Right cardiac atrium (tissue), 5 donors: ENCODE measurements around the gene PPM1H. TPM values are rescaled to one million over a fixed set of nuclear protein-coding genes. Genes with fewer than 3 reads are reported as not detected.

Experiments used
- ATAC-seq, 2 donors: fragments of 200-7000 bp; cut with Tn5 transposase; one replicate each; pipeline versions ENCODE4 v1.8.0 to v1.9.1; 2020; ENCODE audit warnings: moderate library complexity in 2 of 2, mild to moderate bottlenecking in 1 of 2
- DNase-seq, 3 donors: peaks; one replicate each; pipeline ENCODE4 v3.0.0-alpha.2; 2020
- H3K27ac ChIP-seq: one replicate; pipeline ENCODE4 v1.5.1; 2013; ENCODE audit warnings: mild to moderate bottlenecking, low read length, control low read depth, moderate library complexity
- H3K27me3 ChIP-seq: one replicate; pipeline ENCODE4 v1.6.1; 2013; ENCODE audit not compliant: control insufficient read depth, insufficient read depth
- H3K4me1 ChIP-seq: one replicate; pipeline ENCODE4 v1.6.1; 2013; ENCODE audit warnings: low read length; ENCODE audit not compliant: control insufficient read depth, insufficient read depth
- H3K4me3 ChIP-seq: one replicate; pipeline ENCODE4 v1.5.1; 2013; ENCODE audit warnings: low read length, control low read depth
- H3K9me3 ChIP-seq: one replicate; pipeline ENCODE4 v1.6.1; 2013; ENCODE audit warnings: low read length; ENCODE audit not compliant: control insufficient read depth
- WGBS: extraction: QIAGEN DNeasy Blood & Tissue Kit; methylation state at CpG from one replicate; pipeline ENCODE4 v1.1.7; 2013; 5-methylcytosine and 5-hydroxymethylcytosine counted together
- intact Hi-C, 4 donors: fragments of 100-400 bp; cut with DNase I; formaldehyde crosslinking; loops; one replicate each; pipeline versions ENCODE4 v1.11.0 to v1.14.0; 2022 to 2023
- polyA plus RNA-seq: library from polyadenylated mRNA; stranded (reverse); fragments of 200-250 nt; gene quantifications from one replicate; pipeline ENCODE4 v1.2.3, GENCODE V29; 2013
- total RNA-seq, 4 donors: library from RNA; stranded (reverse); fragmentation: NEBNext Ultra II Directional; extraction: Animal tissue kit (Norgen Biotek cat#: 25700); gene quantifications; one replicate each; pipeline ENCODE4 v1.2.1, GENCODE V29; 2021
- donor health status: healthy with polysubstance abuse.
- donor health status: DM: no; HTN: yes; CAD: no.
- donor health status: DM: no; HTN: no; CAD: no.
- donor health status: DM: no; HTN: yes; CAD: no; lungs with severe emphysema.
- donor health status: DM: yes; HTN: yes; CAD: no.

Gene PPM1H
- total and polyA plus RNA-seq, 5 donors, result 1.0 to 4.4 (median 3.5) TPM

- Histone ChIP-seq H3K27me3 (no peaks in the 10 kb centered on the region), H3K27ac (no peak overlapping the region), H3K4me3 (no peak overlapping the region), H3K4me1 (peaks cover 17% of the 10 kb centered on the region), H3K9me3 (no peaks in the 10 kb centered on the region)
- intact Hi-C loops, result loop anchor here in 1 of 4 donors (10.0 kb wide), 1 partner anchor 94 kb away; no protein-coding TSS in a partner anchor
- no peak for DNase-seq
- WGBS, result 98% methylated on average over 2 of the region's 2 CpGs
- ATAC-seq, result no peak
Measured at GRCh38 chr12:62718762-62719426, 216.1 kb downstream of the PPM1H start.

DNA sequence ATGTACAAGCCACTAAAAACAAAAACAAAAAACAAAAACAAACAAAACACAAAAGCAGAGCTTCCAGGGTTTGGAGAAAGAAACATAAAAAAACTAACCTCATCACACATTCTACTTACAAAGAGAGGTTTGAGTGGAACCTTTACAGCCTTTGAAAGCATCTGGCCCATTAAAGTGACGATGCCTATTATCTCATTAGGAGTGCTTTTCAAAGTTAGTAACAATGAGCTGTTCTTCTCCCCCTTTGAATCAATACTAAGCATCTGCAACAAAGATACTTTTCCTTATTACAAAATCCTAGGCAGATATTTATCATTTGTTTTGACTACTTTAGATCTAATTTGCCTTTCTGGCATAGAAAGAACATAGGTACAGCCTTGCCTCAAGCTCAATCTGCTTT, 217.3 kb downstream of the PPM1H start:
- 84% methylated on average over 1 of the region's 1 CpG for WGBS
- intact Hi-C loops, result loop anchor here in 1 of 4 donors (10.0 kb wide), 1 partner anchor 93 kb away; no protein-coding TSS in a partner anchor

DNA sequence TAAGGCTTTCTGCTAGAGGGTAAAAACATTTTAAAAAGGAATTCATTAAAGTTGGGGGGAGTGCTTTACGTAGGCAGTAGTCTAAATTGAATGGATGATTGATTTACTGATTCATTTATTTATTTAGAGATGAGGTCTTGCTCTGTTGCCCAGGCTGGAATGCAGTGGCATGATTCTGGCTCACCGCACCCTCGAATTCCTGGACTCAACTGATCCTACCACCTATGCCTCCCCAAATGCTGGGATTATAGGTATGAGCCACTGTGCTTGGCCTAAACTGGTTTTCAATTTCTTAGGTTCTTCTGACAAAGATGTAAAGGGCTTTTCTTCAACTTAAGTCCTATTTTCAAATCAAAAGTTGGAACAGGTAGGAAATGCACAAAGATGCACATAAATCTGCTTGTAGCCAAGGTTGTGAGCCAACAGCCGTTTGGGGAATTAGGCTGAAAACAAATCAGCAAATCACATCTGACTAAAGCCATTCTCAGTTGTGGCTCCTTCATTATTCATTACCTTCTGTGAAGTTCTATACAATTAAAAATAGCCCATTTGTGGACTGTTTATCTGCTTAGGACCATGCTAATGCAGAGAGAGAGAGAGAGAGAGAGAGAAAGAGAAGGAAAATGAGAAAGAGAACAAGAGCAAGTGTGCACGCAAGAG, 218.0 kb downstream of the PPM1H start:
- ATAC-seq (no peak), DNase-seq (no peak)
- no peak overlapping the region for H3K4me3 ChIP-seq
- no peaks in the 10 kb centered on the region for H3K27me3 ChIP-seq
- no peak overlapping the region for H3K27ac ChIP-seq
- peaks cover 17% of the 10 kb centered on the region for H3K4me1 ChIP-seq
- no peaks in the 10 kb centered on the region for H3K9me3 ChIP-seq
- intact Hi-C loops, result loop anchor here in 1 of 4 donors (10.0 kb wide), 1 partner anchor 92 kb away; no protein-coding TSS in a partner anchor
- 86% methylated on average over 5 of the region's 5 CpGs for WGBS

More for the DNA sequence above, 217.3 kb downstream of the PPM1H start:
- Histone ChIP-seq H3K4me3 (no peak overlapping the region), H3K27me3 (no peaks in the 10 kb centered on the region), H3K4me1 (peaks cover 17% of the 10 kb centered on the region), H3K9me3 (no peaks in the 10 kb centered on the region), H3K27ac (no peak overlapping the region)
- ATAC-seq, result no peak
- no peak for DNase-seq

DNA sequence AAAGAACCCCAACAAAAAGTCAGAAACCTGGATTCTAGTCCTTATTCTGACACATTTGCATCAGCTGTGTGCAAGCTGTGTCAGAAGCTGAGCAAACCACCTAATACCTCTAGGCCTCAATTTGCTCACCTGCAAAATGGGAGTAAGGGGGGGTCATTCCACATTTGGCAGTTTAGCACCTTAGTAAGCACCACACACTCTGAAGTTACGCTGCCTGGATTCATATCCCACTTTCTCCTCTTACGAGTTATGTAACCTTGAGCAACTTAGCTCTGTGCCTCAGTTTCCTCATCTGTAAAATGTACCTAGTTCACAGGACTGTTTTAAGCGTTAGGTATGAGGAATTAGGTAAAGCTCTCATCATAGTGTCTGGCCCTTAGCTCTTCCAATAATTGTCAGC, 218.9 kb downstream of the PPM1H start:
- WGBS, result 79% methylated on average over 3 of the region's 3 CpGs
- H3K27me3 ChIP-seq, result no peaks in the 10 kb centered on the region
- H3K9me3 ChIP-seq, result no peaks in the 10 kb centered on the region
- intact Hi-C loops, result loop anchor here in 1 of 4 donors (10.0 kb wide), 1 partner anchor 91 kb away; no protein-coding TSS in a partner anchor
- no peak for ATAC-seq
- DNase-seq, result no peak
- peaks cover 15% of the 10 kb centered on the region for H3K4me1 ChIP-seq
- no peak overlapping the region for H3K27ac ChIP-seq
- no peak overlapping the region for H3K4me3 ChIP-seq

GRCh38 chr12:62714774-62715721, 219.9 kb downstream of the PPM1H start:
- WGBS, result 54% methylated on average over 14 of the region's 14 CpGs
- intact Hi-C loops, result loop anchor here in 1 of 4 donors (10.0 kb wide), 1 partner anchor 90 kb away; no protein-coding TSS in a partner anchor
- H3K4me3 ChIP-seq, result no peak overlapping the region
- H3K4me1 ChIP-seq, result peaks cover 7% of the 10 kb centered on the region
- no peaks in the 10 kb centered on the region for H3K9me3 ChIP-seq
- DNase-seq, result peak; percentile 46 to 81 (median 73)
- H3K27me3 ChIP-seq, result no peaks in the 10 kb centered on the region
- peak; percentile 55 to 64 for ATAC-seq
- no peak overlapping the region for H3K27ac ChIP-seq

DNA sequence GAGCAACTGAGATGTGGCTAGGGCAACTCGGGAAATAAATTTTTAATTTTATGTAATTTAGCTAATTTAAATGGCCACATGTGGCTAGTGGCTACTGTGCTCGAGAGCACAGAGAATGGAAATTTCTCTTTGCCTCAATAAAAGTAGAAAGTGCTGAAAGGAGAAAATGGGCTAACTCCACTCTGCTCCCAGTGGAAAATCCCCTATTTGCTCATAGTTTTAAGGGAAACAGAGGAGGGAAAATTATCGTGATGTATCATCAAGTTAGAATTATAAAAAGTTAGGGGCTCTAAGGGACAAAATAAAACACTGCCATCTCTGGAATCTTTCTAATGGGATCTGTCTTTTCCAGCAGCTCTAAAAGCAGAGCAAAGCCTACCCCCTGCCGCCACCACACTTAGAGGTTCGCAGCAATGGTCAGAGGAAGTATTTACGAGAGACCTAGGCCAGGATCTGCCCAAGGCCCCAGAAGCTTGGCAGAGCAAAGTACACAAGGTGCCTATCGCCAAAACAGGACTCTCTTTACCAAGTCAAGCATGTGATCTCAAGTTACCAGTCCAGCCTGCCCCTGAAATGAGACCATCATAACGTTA, 220.7 kb downstream of the PPM1H start:
- Histone ChIP-seq H3K4me1 (peaks cover 4% of the 10 kb centered on the region), H3K9me3 (no peaks in the 10 kb centered on the region), H3K27me3 (no peaks in the 10 kb centered on the region), H3K27ac (peak overlapping the region; percentile 26), H3K4me3 (no peak overlapping the region)
- intact Hi-C loops, result loop anchor here in 1 of 4 donors (10.0 kb wide), 1 partner anchor 89 kb away; no protein-coding TSS in a partner anchor
- no peak for DNase-seq
- WGBS, result 70% methylated on average over 8 of the region's 8 CpGs
- ATAC-seq, result no peak

DNA sequence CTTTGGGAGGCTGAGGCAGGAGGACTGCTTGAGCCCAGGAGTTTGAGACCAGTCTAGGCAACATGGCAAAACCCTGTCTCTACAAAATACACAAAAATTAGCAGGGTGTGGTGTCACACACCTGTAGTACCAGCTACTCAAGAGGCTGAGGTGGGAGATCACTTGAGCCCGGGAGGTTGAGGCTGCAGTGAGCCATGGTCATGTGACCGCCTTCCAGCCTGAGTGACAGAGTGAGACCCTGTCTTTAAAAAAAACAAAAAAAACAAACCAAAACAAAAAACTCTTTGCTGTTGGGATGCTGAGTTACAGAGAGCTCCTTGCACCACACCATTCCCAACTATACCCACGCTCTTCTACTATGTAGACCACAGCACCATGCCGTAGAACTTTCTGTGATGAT, 221.2 kb downstream of the PPM1H start:
- Histone ChIP-seq H3K4me3 (no peak overlapping the region), H3K9me3 (no peaks in the 10 kb centered on the region), H3K4me1 (peaks cover 4% of the 10 kb centered on the region), H3K27me3 (no peaks in the 10 kb centered on the region), H3K27ac (no peak overlapping the region)
- intact Hi-C loops, result loop anchor here in 1 of 4 donors (10.0 kb wide), 1 partner anchor 89 kb away; no protein-coding TSS in a partner anchor
- 98% methylated on average over 4 of the region's 4 CpGs for WGBS
- ATAC-seq (no peak), DNase-seq (no peak)

DNA sequence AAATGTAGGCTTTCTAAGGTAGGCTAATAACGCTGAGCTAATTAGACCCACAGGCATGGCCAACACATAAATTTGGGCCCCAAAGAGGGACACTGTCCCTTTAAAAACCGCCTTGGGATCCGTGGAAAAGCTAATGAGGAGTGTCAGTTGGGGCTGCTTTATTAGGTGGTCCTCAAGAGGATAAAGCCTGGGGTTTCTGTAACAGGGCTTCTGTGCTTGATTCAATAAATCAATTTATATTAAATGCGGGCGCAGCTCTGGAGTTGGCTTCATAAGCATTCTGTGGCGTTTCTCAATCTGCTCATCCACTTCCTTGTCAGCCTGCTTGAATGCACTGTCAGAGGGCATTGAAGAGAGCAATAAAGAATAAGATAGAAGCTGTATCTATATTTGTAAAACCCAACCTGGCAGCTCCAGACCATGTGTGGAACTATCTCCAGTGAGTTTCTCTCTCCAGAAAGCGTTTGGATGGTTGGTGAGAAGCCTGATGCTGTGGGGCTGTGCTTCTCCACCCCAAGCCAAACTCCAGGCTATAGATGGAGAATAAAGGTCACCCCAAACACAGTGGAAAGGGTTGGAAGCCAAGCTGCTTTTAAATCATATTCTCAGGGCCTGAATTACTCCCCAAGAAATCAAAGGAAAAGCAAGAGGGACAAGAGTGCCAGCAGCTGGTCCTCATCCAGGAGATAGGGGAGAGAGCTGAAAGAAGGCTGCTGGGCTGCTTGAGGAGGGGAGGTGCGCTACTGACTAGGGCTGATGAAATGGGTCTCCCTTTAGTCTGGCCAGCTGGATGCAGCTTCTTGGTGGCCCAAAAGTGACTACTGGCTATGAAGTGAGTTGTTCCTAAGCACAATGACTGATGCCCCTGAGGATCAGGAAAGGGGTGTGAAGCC, 222.0 kb downstream of the PPM1H start:
- Histone ChIP-seq H3K4me3 (no peak overlapping the region), H3K4me1 (peaks cover 4% of the 10 kb centered on the region), H3K9me3 (no peaks in the 10 kb centered on the region), H3K27me3 (no peaks in the 10 kb centered on the region), H3K27ac (no peak overlapping the region)
- peak; percentile 57 to 70 (median 65) for DNase-seq
- 70% methylated on average over 8 of the region's 8 CpGs for WGBS
- intact Hi-C loops, result loop anchor here in 1 of 4 donors (10.0 kb wide), 1 partner anchor 88 kb away; no protein-coding TSS in a partner anchor
- ATAC-seq, result peak in 1 of 2 donors; percentile 56

- no peak overlapping the region for H3K27ac ChIP-seq
- intact Hi-C loops, result loop anchor here in 1 of 4 donors (10.0 kb wide), 1 partner anchor 87 kb away; no protein-coding TSS in a partner anchor
- no peaks in the 10 kb centered on the region for H3K27me3 ChIP-seq
- H3K4me1 ChIP-seq, result peaks cover 4% of the 10 kb centered on the region
- H3K4me3 ChIP-seq, result no peak overlapping the region
- DNase-seq, result no peak
- ATAC-seq, result no peak
- H3K9me3 ChIP-seq, result no peaks in the 10 kb centered on the region
- 78% methylated on average over 10 of the region's 10 CpGs for WGBS
Measured at GRCh38 chr12:62711631-62712241, 223.2 kb downstream of the PPM1H start.
